ENCODE results near the gene MICAL3. TPM values are rescaled to one million over a fixed set of nuclear protein-coding genes. Genes with fewer than 3 reads are reported as not detected.
A peak's percentile ranks its signal among the peaks of the same experiment; 100 is the strongest.

Gene MICAL3
- polyA plus RNA-seq, 4 donors, result 3.2 to 31.4 (median 10.0) TPM

GRCh38 chr22:17976121-17976520 lies 48.2 kb downstream of the MICAL3 start:
- WGBS, 3 donors, result 27 to 38% (median 30%) methylated on average over 3 of the region's 3 CpGs
- DNase-seq (no peak), FAIRE-seq (no peak)
- peaks cover 5 to 21% (median 7%) of the 10 kb centered on the region in 3 donors for H3K4me1 ChIP-seq (ENCODE audit: control insufficient read depth in 3 of 3, insufficient read depth in 2 of 3, low read depth in 1 of 3, low read length in 2 of 3)
- H3K27me3 ChIP-seq (ENCODE audit: control insufficient read depth in 3 of 3, insufficient read depth in 3 of 3, low read length in 3 of 3), result no peaks in the 10 kb centered on the region
- H3K9me3 ChIP-seq (ENCODE audit: control insufficient read depth in 2 of 2, insufficient read depth in 1 of 2, low read depth in 1 of 2, low read length in 1 of 2), result no peaks in the 10 kb centered on the region
- H3K27ac ChIP-seq (ENCODE audit: low read depth in 1 of 3, low read length in 2 of 3), result no peak overlapping the region
- no peak overlapping the region for H3K4me3 ChIP-seq (ENCODE audit: low read depth in 1 of 3, low read length in 3 of 3)
- H3K36me3 ChIP-seq (ENCODE audit: control insufficient read depth in 3 of 3, insufficient read depth in 2 of 3, low read depth in 1 of 3, low read length in 3 of 3), result peaks cover 0 to 16% (median 0%) of the 10 kb centered on the region in 3 donors

GRCh38 chr22:17974703-17975372 lies 49.5 kb downstream of the MICAL3 start:
- H3K36me3 ChIP-seq (ENCODE audit: control insufficient read depth in 3 of 3, insufficient read depth in 2 of 3, low read depth in 1 of 3, low read length in 3 of 3), result peaks cover 0 to 21% (median 0%) of the 10 kb centered on the region in 3 donors
- no peaks in the 10 kb centered on the region for H3K9me3 ChIP-seq (ENCODE audit: control insufficient read depth in 2 of 2, insufficient read depth in 1 of 2, low read depth in 1 of 2, low read length in 1 of 2)
- 76 to 91% (median 89%) methylated on average over 7 to 8 of the region's 8 CpGs for WGBS, 3 donors
- H3K27me3 ChIP-seq (ENCODE audit: control insufficient read depth in 3 of 3, insufficient read depth in 3 of 3, low read length in 3 of 3), result no peaks in the 10 kb centered on the region
- H3K27ac ChIP-seq (ENCODE audit: low read depth in 1 of 3, low read length in 2 of 3), result no peak overlapping the region
- no peak for DNase-seq
- no peak for FAIRE-seq
- H3K4me3 ChIP-seq (ENCODE audit: low read depth in 1 of 3, low read length in 3 of 3), result no peak overlapping the region
- H3K4me1 ChIP-seq (ENCODE audit: control insufficient read depth in 3 of 3, insufficient read depth in 2 of 3, low read depth in 1 of 3, low read length in 2 of 3), result peaks cover 2 to 13% (median 5%) of the 10 kb centered on the region in 3 donors

DNA sequence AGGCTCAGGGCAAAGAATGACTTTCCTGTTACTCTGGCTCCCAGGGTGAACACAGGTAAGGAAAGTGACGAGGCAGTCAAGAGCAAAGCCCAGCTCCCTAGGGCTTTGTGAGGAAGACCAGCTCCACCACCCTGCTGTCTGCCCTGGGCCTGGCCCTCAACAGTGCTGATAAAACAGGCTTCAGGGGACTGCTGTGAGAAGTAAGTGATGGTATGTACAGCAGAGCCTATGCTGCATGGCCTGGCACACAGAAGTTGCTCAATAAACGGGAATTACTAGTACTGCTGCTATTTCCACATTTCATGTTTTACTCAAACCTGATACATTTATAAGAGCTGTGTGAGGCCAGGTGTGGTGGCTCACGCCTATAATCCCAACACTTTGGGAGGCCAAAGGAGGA lies 50.3 kb downstream of the MICAL3 start:
- Histone ChIP-seq H3K4me1 (ENCODE audit: control insufficient read depth in 3 of 3, insufficient read depth in 2 of 3, low read depth in 1 of 3, low read length in 2 of 3) (peaks cover 2 to 14% (median 5%) of the 10 kb centered on the region in 3 donors), H3K36me3 (ENCODE audit: control insufficient read depth in 3 of 3, insufficient read depth in 2 of 3, low read depth in 1 of 3, low read length in 3 of 3) (peaks cover 0 to 26% (median 0%) of the 10 kb centered on the region in 3 donors), H3K27me3 (ENCODE audit: control insufficient read depth in 3 of 3, insufficient read depth in 3 of 3, low read length in 3 of 3) (no peaks in the 10 kb centered on the region), H3K27ac (ENCODE audit: low read depth in 1 of 3, low read length in 2 of 3) (no peak overlapping the region), H3K4me3 (ENCODE audit: low read depth in 1 of 3, low read length in 3 of 3) (no peak overlapping the region), H3K9me3 (ENCODE audit: control insufficient read depth in 2 of 2, insufficient read depth in 1 of 2, low read depth in 1 of 2, low read length in 1 of 2) (no peaks in the 10 kb centered on the region)
- WGBS, 3 donors, result 72 to 83% (median 74%) methylated on average over 3 of the region's 3 CpGs
- DNase-seq (no peak), FAIRE-seq (no peak)

DNA sequence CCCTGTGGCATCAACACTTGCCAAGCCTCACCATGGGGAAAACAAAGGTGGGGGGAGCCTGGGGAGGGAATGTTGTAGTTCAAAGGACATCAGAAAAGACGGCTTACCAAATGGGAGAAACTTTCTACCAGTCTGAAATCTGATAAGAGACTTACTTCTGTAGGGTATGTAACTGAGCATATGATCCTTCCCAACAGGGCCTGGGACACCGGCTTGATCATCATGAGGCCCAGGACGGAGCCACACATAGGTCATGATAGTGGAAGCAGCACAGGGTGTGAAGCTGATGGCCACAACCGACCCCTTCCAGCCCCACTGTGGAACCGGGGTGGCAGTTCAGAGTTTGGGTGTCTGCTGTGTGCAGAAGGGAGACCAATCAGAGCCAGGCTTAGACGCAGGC lies 51.1 kb downstream of the MICAL3 start:
- peaks cover 0 to 29% (median 0%) of the 10 kb centered on the region in 3 donors for H3K36me3 ChIP-seq (ENCODE audit: control insufficient read depth in 3 of 3, insufficient read depth in 2 of 3, low read depth in 1 of 3, low read length in 3 of 3)
- peaks cover 2 to 14% (median 5%) of the 10 kb centered on the region in 3 donors for H3K4me1 ChIP-seq (ENCODE audit: control insufficient read depth in 3 of 3, insufficient read depth in 2 of 3, low read depth in 1 of 3, low read length in 2 of 3)
- FAIRE-seq (no peak), DNase-seq (no peak)
- no peaks in the 10 kb centered on the region for H3K27me3 ChIP-seq (ENCODE audit: control insufficient read depth in 3 of 3, insufficient read depth in 3 of 3, low read length in 3 of 3)
- H3K27ac ChIP-seq (ENCODE audit: low read depth in 1 of 3, low read length in 2 of 3), result no peak overlapping the region
- no peaks in the 10 kb centered on the region for H3K9me3 ChIP-seq (ENCODE audit: control insufficient read depth in 2 of 2, insufficient read depth in 1 of 2, low read depth in 1 of 2, low read length in 1 of 2)
- H3K4me3 ChIP-seq (ENCODE audit: low read depth in 1 of 3, low read length in 3 of 3), result no peak overlapping the region
- WGBS, 3 donors, result 80 to 88% (median 84%) methylated on average over 6 of the region's 6 CpGs

DNA sequence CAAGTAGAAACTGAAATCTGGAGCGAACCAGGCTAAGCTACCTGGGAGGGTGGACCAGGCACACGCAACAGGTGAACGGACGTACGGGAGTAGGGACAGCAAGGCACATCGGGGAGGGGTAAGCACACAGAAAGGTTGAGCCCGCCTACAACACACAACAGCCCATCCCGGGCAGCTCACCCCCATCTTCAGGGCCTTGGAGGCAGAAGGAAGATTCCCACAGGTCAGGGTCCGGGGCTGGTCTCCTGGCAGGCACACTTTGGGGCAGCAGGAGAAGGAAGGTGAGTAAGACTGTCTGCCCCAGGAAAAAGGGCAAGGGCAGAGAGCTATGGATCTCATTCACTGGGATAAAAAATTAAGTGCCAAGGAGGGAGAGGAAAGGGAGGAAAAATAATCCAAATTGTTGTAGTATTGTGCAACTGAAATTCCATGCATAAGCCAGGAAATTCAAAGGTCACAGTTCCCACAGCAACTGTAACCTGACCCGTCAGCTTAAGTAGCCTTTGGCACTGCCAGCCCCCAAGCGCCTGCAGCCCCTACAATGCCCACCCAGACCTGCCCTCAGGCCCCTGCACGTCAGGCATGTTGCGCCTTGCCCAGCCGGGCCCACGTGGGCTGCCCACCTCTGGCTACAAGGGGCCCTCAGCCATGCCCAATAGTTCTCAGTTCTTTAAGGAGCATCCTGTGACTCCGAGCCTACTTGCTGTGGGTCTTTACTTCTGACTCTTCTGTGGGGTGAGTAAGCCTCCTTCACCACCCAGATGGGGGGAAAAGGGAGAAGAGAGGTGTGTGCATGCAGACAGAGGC lies 51.8 kb downstream of the MICAL3 start:
- no peak for FAIRE-seq

GRCh38 chr22:17971711-17972110 lies 52.6 kb downstream of the MICAL3 start:
- H3K27me3 ChIP-seq (ENCODE audit: control insufficient read depth in 3 of 3, insufficient read depth in 3 of 3, low read length in 3 of 3), result no peaks in the 10 kb centered on the region
- no peak for FAIRE-seq
- no peaks in the 10 kb centered on the region for H3K9me3 ChIP-seq (ENCODE audit: control insufficient read depth in 2 of 2, insufficient read depth in 1 of 2, low read depth in 1 of 2, low read length in 1 of 2)
- no peak overlapping the region for H3K27ac ChIP-seq (ENCODE audit: low read depth in 1 of 3, low read length in 2 of 3)
- DNase-seq, result no peak
- H3K4me1 ChIP-seq (ENCODE audit: control insufficient read depth in 3 of 3, insufficient read depth in 2 of 3, low read depth in 1 of 3, low read length in 2 of 3), result peaks cover 2 to 14% (median 5%) of the 10 kb centered on the region in 3 donors
- no peak overlapping the region for H3K4me3 ChIP-seq (ENCODE audit: low read depth in 1 of 3, low read length in 3 of 3)
- 86 to 88% (median 88%) methylated on average over 8 to 9 of the region's 9 CpGs for WGBS, 3 donors
- peaks cover 0 to 32% (median 0%) of the 10 kb centered on the region in 3 donors for H3K36me3 ChIP-seq (ENCODE audit: control insufficient read depth in 3 of 3, insufficient read depth in 2 of 3, low read depth in 1 of 3, low read length in 3 of 3)

More for the DNA sequence above, 51.8 kb downstream of the MICAL3 start:
- Histone ChIP-seq H3K27ac (ENCODE audit: low read depth in 1 of 3, low read length in 2 of 3) (peak overlapping the region in 1 of 3 donors; percentile 5), H3K27me3 (ENCODE audit: control insufficient read depth in 3 of 3, insufficient read depth in 3 of 3, low read length in 3 of 3) (no peaks in the 10 kb centered on the region), H3K4me3 (ENCODE audit: low read depth in 1 of 3, low read length in 3 of 3) (no peak overlapping the region), H3K4me1 (ENCODE audit: control insufficient read depth in 3 of 3, insufficient read depth in 2 of 3, low read depth in 1 of 3, low read length in 2 of 3) (peaks cover 2 to 14% (median 5%) of the 10 kb centered on the region in 3 donors), H3K36me3 (ENCODE audit: control insufficient read depth in 3 of 3, insufficient read depth in 2 of 3, low read depth in 1 of 3, low read length in 3 of 3) (peaks cover 0 to 32% (median 0%) of the 10 kb centered on the region in 3 donors), H3K9me3 (ENCODE audit: control insufficient read depth in 2 of 2, insufficient read depth in 1 of 2, low read depth in 1 of 2, low read length in 1 of 2) (no peaks in the 10 kb centered on the region)
- peak; percentile 32 to 51 for DNase-seq
- 72 to 76% (median 73%) methylated on average over 15 to 16 of the region's 16 CpGs for WGBS, 3 donors

- H3K9me3 ChIP-seq (ENCODE audit: control insufficient read depth in 2 of 2, insufficient read depth in 1 of 2, low read depth in 1 of 2, low read length in 1 of 2), result no peaks in the 10 kb centered on the region
- H3K4me3 ChIP-seq (ENCODE audit: low read depth in 1 of 3, low read length in 3 of 3), result no peak overlapping the region
- peaks cover 0 to 32% (median 0%) of the 10 kb centered on the region in 3 donors for H3K36me3 ChIP-seq (ENCODE audit: control insufficient read depth in 3 of 3, insufficient read depth in 2 of 3, low read depth in 1 of 3, low read length in 3 of 3)
- no peaks in the 10 kb centered on the region for H3K27me3 ChIP-seq (ENCODE audit: control insufficient read depth in 3 of 3, insufficient read depth in 3 of 3, low read length in 3 of 3)
- DNase-seq (no peak), FAIRE-seq (no peak)
- 83 to 91% (median 89%) methylated on average over 10 of the region's 10 CpGs for WGBS, 3 donors
- no peak overlapping the region for H3K27ac ChIP-seq (ENCODE audit: low read depth in 1 of 3, low read length in 2 of 3)
- peaks cover 2 to 14% (median 5%) of the 10 kb centered on the region in 3 donors for H3K4me1 ChIP-seq (ENCODE audit: control insufficient read depth in 3 of 3, insufficient read depth in 2 of 3, low read depth in 1 of 3, low read length in 2 of 3)
Observed at GRCh38 chr22:17970201-17970708, 54.1 kb downstream of the MICAL3 start.

DNA sequence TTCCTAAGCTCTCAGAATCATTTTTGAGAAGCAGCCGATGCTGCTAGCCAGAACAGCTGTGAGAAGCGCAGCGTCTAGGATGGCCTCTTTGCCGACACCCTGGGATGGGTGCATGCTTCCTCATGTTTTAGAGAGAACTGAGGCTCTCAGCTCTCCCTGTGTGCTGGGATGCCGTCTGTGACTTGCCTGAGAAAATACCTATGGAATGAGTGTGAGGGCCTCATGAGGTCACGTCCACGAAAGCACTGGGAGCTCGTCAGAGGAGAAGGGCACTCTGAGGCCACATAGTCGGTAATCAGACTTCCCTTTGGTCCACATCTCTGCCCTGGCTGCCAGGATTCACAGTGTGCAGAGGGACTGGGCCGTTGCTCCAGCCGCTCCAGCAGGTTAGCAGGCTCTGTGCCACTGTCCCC lies 54.7 kb downstream of the MICAL3 start:
- Histone ChIP-seq H3K27ac (ENCODE audit: low read depth in 1 of 3, low read length in 2 of 3) (no peak overlapping the region), H3K27me3 (ENCODE audit: control insufficient read depth in 3 of 3, insufficient read depth in 3 of 3, low read length in 3 of 3) (no peaks in the 10 kb centered on the region), H3K36me3 (ENCODE audit: control insufficient read depth in 3 of 3, insufficient read depth in 2 of 3, low read depth in 1 of 3, low read length in 3 of 3) (peaks cover 0 to 32% (median 0%) of the 10 kb centered on the region in 3 donors), H3K9me3 (ENCODE audit: control insufficient read depth in 2 of 2, insufficient read depth in 1 of 2, low read depth in 1 of 2, low read length in 1 of 2) (no peaks in the 10 kb centered on the region), H3K4me1 (ENCODE audit: control insufficient read depth in 3 of 3, insufficient read depth in 2 of 3, low read depth in 1 of 3, low read length in 2 of 3) (peaks cover 2 to 14% (median 5%) of the 10 kb centered on the region in 3 donors), H3K4me3 (ENCODE audit: low read depth in 1 of 3, low read length in 3 of 3) (no peak overlapping the region)
- DNase-seq, result no peak
- 67 to 83% (median 79%) methylated on average over 11 of the region's 11 CpGs for WGBS, 3 donors
- FAIRE-seq, result no peak
